Stimulated activated CD8-positive, alpha-beta memory T cell treated with anti-CD3 and anti-CD28 coated beads, Interleukin-12 subunit alpha, Interleukin-12 subunit beta, amount 100 ng/mL, for 24 hours (primary cell): Measurements from ENCODE around the gene ZNF559.

Experiments
- DNase-seq: peaks from one replicate; pipeline ENCODE4 v3.0.0-alpha.2; 2020; ENCODE audit errors: extremely low read depth

Gene ZNF559

DNA sequence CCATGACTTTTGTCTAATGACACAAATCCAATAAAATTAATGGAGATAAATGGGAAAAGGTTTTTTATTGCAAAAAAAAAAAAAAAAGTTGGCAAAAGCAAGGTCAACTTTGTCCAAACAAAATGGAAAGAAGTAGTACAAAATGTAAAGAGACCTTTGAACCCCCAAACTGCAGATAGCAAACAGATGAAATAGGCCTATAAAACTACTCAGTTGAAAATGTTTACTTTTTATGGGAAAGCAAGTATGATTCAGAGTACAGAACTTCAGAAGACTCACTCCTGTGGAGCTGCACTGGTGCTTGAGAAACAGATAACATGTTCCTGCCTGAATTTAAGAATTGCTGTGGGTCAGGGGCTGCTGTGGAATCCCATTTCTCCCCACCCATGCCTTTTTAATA, 29.0 kb downstream of the ZNF559 start:
- DNase-seq, result no peak

GRCh38 chr19:9354651-9355050, 30.7 kb downstream of the ZNF559 start:
- DNase-seq, result no peak

DNA sequence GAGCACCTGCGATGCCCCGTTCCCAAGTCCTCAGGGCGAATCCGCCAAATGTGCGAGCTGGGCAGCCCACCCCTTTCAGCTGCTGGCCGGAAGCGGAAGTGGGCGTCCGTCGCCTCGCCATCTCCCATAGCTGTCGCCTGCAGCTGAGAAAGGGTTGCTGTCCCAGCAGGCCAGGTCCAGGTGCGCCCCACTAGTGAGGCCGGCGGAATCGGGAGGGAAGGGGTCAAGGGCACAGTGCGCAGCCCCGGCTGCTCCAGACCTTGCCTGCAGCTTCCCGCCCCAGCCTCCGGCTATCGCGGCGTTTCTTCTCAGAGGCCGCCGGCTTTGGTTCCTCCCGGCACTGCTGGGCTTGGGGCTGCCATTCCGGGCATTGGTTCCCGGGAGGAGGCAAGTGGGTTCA, 38.9 kb downstream of the ZNF559 start, which contains the start of gene ZNF177:
TSS of gene ZNF177 (plus strand) at position 109 of the 400 bp plus-strand sequence. CDS start 15,299 bp downstream, outside the sequence.
- no peak for DNase-seq

DNA sequence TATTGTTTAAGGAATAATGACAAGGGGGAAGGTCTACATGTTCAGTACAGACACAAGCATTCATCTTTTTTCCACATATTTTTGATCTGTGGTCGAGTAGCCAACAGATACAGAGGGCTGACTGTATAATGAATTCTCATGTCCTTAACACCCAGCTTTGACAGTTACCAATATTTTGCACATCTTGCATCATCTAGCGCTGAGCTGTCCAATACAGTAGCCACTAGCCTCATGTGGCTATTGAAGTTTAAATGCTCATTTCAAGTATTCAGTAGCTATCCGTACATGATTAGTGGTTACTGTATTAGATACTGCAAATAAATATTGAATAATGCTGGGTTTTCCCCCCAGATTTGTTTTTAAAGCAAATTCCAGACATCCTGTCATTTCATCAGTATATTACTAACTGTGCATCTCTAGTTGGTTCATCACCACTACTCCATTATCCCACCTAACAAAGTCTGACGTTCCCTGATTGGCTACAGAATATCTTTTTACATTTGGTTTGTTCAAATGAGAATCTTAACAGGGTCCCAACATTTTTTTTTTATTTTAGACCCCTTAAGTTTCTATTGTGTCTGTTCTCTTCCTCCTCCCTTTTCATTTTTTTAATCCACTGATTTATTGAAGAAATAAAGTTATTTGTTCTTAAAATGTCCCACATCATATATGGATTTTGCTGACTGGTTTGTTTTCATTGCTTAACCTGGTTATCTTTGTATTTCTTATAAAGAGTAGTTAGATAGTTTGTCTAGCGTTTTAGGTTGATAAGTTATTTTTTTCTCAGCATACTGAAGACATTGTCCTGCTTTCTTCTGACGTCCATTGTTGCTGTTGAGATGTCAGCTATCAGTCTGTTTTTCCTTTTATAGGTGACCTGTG, 47.0 kb downstream of the ZNF559 start:
- no peak for DNase-seq

GRCh38 chr19:9381361-9381785, 57.4 kb downstream of the ZNF559 start:
- DNase-seq, result no peak
